Measurements from ENCODE around the gene PIGU.
"Not testable (repeated sequence)": the region's sequence is repeated elsewhere in the genome, so short reads cannot be mapped to it uniquely, and the experiment has no call there.

PIGU gene

DNA sequence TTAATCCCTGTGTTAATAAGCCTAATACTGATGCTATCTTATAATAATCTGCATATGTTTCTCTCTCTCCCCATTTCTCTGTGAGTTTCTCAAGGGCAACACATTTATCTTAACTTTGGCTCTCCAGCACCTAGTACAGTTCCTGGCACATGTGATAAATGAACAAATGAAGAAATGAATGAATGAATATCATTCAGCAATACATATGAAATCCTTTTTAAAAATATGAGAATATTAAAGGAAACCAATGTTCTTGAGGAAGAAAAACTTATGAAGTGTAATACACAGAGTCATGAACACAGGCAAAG is 55.9 kb downstream of the PIGU start:
- DNase-seq = no peak

DNA sequence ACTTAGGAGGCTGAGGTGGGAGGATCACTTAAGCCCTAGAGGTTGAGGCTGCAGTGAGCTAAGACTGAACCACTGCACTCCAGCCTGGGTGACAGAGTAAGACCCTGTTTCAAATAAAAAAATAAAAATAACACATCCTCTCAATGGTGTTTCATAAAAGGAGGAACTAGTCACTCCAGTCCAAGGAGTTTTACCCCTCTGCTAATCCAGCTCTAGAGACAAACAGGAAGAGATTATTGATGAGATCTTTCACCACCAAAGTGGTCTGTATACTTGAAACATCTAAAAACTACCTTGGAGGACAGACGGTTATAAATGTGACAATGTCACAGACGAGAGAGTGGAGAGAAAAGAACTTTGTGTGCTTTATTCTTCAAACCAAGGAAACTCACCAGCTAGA is 58.2 kb downstream of the PIGU start:
- no peak for DNase-seq

DNA sequence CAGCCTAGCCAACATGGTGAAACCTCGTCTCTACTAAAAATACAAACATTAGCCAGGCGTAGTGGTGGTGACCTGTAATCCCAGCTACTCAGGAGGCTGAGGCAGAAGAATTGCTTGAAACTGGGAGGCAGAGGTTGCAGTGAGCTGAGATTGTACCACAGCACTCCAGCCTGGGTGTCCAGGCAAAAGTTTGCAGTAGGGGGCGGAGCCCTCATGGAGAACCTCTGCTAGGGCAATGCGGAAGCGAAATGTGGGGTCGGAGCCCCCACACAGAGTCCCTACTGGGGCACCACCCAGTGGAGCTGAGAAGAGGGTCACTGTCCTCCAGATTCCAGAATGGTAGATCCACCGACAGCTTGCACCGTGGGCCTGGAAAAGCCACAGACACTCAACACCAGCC is 60.0 kb downstream of the PIGU start:
- not testable (repeated sequence) for DNase-seq

DNA sequence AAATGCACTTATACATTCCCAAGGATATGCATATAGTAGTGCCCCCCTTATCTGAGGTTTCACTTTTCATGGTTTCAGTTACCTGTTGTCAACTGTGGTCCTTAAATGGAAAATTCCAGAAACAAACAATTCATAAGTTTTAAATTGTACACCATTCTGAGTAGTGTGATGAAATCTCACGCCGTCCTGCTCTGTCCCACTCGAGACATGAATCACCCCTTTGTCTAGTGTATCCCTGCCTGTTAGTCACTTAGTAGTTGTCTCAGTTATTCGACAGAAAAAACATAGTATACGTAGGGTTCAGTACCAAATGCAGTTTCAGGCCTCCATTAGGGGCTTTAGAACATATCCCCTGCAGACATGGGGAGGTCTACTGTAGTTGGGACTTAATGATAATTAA is 61.4 kb downstream of the PIGU start:
- no peak for DNase-seq

DNA sequence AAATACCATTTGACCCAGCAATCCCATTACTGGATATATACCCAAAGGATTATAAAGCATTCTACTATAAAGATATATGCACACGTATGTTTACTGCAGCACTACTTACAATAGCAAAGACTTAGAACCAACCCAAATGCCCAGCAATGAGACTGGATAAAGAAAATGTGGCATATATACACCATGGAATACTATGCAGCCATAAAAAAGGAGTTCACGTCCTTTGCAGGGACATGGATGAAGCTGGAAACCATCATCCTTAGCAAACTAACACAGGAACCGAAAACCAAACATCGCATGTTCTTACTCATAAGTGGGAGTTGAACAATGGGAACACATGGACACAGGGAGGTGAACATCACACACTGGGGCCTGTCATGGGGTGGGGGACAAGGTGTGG is 64.9 kb downstream of the PIGU start:
- not testable (repeated sequence) for DNase-seq

DNA sequence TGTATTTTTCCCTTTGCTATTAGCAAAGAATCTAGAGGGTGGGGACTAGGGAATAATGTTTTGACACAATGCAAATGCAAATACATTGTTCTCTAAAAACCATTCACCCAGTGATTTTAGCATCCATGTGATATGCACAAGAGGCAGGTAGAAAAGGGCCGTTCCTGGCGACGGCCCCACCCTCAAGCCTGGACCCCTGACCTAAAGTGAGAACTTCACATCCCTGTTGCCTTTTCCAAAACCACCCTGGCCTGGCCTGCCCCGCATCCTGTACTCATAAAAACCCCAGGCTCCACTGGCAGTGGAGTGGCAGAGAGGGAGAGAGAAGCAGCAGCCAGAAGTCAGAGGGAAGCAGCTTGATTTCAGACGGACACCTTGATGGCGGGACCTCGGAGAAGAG is 69.8 kb downstream of the PIGU start:
- DNase-seq = no peak

DNA sequence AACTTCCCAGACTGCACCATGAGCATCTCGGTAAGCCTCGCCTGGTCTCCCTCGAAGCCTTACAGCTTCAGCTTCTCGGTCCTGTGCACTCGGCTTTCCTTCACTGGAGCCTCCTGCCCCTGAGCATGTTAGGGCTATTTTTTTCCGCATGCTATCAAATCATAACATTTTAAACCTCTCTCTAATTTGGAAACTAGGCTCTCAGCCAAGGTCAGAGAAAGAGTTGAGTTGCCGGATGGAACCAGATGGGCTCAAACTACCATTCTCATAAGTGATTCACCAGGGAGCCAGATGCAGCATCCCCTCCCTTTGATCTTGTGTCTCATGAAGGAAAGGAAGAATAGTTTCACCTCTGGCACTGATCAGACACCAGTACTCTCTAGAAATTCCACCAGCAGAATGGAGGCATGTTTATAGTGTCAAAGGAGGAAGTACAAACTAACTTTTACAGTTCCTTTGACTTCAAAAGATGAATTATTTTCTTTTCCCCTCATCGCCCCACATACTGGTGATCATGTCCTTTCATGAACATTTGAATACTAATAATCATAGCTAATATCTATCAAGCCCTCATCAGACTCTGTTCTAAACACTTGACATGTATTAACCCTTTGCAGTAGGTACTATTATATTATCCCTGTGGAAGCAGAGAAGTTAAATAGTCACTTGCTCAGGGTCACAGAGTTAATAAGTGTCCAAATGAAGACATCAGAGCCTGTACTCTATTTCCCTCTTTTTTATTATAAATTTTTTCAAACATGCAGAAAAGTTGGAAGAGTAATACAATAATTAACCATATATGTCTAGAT is 71.7 kb downstream of the PIGU start:
- no peak for DNase-seq

DNA sequence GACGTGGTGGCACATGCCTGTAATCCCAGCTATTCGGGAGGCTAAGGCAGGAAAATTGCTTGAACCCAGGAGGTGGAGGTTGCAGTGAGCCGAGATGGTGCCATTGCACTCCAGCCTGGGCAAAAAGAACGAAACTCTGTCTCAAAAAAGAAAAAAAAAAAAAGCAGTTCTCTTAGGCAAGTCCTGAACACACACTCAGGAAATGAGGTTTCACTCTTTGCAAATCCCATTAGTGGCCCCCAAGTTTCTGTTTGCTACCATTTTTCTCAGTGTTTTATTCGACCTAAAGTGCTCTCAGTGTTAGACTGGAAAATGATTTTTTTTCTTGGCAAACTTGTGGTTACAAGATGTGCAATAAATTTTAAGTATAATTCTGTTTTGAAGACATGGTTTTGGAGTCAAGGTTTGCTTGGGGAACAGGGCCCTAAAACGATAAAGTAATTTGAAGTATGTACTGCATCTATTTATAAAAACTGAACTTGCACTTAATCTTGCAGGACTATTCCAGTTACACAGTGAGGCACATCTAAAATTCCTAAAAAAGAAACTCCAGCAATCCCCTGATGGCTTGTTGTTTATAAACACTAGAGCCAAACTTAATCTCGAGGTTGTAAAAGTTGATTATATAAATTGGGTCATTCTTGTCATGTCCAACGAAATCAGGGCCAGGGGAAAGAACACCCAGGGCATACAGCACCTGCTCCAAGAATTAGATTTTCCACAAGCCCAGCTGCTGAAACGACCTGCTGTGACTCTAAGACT is 75.8 kb downstream of the PIGU start:
- DNase-seq = no peak

DNA sequence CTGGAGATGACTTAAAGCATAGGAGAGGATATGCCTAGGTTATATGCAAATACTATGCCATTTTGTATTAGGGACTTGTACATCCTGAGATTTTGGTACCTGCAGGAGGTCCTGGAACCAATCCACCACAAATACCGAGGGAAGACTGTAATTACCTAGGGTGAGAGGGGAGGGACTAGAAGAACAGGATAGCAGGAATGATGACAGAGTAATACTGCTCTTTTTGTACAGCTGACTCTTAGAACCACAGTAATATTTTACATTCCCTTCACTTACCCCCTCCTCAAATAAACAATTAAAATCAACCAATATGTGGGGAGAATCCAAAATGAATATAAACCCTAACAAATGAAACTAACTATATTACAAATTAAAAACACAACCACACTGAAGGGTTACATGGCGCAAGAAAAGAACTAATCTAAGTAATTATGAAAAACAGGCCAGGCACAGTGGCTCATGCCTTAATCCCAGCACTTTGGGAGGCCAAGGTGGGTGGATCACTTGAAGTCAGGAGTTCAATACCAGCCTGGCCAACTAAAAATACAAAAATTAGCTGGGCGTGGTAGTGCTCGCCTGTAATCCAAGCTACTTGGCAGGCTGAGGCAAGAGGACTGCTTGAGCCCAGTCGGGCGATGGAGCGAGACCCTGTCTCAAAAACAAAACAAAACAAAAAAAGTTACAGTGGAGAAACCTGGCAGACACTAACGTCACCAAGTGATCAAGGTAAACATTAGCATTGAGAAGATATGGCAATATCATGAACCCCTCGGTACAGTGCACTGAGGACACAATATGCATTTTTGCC is 81.3 kb downstream of the PIGU start:
- DNase-seq = no peak

DNA sequence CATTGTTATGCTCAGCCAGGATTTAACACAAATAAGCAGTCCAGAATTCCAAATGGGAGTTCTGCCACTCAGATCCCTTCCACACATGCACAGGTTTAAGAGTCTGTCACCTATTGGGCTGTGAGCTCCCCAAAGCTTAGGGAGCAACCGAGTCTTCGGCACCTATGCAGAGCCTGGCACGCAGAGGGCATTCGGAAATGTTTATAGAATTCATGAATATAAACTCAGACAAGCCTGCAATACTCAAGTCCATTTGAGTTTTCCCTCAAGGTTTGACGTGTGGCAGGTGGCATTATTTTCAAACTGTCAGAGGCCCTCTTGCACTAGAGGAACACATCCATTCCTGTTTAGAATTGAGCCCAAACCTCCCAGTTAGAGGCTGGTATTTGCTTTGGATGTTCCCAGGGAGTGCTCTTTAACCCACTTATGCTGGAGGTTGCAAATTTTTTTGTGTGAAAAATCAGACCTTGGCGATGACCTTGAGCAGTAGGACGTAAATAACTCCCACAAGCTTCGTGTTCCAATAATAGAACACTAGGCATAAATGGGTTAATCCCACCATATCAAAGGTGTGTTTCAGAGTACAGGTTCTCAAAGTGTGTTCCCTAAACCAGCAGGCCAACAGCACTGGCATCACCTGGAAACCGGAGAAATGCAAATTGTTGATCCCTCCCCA is 90.3 kb downstream of the PIGU start:
- DNase-seq = no peak

DNA sequence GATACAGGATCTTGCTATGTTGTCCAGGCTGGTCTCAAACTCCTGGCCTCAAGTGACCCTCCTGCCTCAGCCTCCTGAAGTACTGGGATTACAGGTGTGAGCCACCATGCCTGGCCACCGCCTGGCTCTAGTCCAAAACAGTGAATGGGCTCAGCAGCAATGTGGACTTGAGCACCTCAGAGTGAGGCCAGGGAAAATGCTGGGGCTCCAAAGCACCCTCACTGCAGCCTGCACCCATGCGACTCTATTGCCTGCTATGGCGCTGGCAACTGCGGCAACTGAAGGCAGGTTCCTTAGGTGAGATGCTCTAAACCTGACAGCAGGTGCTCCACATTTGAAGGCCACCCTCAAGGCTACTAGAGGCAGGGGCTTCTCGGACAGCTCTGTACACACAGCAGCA is 91.9 kb downstream of the PIGU start:
- no peak for DNase-seq

DNA sequence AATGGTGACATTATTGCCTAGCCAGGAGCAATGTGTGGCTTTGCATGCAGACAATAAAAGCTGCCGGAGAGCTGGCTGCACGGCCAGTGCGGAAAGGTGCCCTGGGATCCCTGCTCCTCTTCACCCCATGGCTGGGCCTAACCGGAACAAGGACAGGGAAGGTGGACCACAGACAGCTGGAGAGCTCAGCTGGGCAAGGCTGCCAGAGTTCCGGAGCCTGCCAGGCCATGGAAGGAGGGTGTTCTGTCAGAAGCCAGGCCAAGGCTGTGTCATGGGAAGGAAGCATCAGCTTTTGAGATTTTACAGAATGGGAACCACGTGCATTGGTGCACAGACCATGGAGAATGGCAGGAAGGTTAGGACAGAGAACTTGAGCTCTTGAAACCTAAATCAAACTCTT is 93.3 kb downstream of the PIGU start:
- DNase-seq = no peak

DNA sequence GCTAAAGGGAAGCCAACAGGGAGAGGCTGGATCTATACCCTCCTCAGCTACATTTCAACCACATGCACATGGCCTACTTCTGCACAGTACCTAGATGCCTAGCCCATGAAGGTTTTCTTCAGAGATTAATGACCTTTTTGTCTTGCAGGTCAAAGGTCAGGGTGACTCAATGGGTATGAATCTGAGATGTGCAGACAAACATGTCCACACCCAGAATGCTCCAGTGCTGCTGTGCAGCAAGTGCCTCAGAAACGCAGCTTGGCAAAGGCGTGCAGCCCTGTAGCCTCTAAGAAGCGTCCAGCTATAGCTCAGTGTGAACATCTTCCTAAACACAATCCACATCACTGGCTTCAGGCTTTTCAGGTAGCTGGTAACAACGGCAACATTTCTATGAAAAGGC is 94.0 kb downstream of the PIGU start:
- no peak for DNase-seq

DNA sequence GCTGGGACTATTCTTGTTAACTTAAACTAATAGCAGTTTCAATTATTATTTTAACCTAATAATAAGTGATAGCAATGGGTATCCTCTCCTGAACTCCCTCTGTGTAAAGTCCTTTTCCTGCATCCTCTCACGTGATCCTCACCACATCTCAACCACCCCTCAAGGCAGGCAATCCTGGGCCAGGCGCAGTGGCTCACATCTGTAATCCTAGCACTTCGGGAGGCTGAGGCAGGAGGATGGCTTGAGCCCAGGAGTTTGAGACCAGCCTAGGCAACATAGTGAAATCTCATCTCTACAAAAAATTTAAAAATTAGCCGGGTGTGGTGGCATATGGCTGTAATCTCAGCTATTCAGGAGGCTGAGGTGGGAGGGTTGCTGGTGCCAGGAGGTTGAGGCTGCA is 94.7 kb downstream of the PIGU start:
- DNase-seq = no peak

DNA sequence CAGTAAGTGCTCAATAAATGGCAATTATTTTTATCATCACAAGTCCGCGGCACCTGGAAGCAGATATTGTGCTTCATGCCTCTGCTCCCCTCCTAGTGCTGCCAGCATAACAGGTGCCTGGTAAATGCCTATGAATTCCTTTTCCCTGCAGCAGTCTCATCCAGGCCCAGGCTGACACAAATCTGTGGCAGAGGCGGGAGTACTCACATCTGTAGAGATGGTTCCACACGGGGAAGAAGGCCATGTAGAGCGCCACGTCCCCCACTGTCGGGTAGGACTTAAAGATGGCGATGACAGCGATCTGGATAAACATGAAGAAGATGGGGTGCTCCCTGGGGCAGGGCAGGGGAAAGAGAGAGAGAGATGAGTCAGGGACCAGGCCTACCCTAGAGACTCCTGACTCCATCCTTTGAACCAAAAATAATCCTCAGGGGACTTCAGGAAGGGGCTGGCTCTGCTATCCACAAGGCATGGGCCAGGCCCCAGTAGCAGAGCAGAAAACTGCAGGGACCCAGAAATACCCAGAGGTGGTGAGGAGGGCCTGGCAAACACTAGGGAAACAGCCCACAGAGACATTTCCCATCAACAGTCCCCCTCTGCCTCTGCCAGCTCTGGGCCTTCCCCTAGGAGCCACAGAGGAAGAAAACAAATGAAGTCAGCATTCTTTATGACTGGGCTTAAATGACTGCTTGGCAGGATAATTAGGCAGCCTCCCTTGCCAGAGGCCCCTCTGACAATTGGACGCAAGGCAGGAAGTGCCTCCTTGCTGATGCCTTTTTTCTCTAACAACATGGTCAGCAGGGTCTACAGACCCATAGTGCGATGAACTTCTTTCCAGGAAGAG is 95.3 kb downstream of the PIGU start:
- DNase-seq = peak; percentile 58

DNA sequence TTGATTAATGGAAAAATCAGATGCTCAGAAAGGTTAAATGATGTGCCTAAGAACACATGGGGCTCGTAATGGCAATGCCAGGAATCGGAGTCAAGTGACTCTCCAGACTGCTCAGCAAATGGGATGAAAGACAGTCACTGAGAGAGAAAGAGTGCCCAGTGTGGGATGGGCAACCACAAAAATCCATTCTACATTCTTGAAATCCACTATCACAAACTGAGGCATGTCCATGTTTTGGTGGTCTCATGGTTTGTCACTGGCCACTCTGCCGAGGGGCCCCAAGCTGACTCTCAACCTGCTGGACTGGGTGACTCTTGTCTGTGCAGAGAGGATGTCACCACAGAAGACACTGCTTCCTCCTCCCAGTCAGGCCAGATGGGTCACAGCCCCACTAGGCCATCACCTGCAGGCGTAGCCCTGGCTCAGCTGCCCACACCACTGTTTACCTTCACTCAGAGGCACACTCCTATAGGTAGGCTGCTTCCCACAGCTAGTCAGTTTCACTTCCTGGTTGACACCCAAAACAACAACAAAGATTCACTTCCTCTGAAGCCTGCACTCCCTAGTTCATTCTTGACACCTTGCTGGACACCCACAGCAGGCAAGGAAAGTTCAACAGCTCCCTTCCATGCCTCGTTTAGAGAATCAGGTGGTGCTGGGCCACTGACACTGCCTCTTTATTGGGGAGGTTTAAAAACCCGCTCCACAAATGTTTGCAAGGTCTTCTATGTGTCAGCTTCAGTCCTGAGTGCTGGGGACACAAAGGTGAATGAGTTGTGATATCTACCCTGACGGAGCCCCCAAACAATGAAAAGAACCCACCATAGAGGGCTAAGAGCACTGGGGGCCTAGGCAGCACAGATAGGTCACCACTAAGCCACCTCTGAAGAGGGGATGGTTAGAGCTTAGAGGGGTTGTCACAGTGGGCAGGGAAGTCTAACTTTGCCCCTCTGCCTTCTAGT is 96.6 kb downstream of the PIGU start:
- DNase-seq = no peak

DNA sequence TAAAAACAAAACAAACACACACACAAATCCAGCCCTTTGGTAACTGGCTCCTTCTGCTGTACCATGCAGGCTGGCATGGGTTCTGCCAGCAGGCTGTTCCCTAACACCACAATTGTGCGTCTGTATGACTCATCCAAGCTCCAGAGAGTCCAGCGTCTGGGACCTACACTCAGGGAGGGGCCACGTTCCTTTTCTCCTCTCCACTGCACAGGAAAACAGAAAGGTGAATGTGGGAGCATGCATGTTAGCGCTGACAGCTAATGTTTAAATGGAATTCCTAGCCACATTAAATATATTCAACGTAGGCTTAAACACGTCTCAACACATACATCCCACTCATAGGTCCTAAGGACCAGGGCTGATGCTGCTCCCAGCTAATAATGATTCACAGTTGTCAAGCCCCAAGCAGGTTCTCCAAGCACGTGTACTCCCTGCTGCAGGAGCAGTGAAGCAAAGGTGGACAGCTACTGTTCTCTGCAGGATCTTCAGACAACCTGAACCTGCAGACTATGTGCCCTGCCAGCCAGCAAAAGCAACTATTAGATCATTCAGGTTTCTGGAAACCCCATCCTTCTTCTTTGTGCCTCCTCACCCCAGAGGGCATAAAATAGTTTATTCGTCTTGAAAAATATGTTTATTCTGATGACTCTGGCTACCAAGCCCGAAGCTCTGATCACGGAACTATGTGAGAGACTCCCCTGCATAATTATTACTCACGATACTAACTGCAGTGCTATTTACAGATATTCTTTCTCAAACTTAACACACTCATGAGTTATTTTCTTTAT is 97.5 kb downstream of the PIGU start:
- no peak for DNase-seq

DNA sequence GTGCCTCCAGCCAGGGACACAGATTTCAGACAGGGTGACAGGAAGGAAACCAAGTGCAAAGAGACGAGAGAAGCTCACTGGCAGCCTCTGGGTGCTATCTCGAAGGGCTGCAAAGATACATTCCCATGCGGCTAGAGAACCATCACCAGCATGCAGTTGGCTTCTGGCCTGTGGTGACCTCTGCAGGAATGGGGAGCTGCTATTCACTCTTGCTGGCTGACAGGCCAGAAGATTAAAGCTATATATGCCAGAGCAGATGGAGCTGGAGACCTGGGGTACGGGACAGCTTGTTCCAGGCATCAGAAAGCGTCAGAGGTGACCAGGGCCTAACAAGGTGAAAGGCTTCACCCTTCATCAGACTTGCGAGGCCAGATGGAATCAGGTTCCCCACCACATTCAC is 98.4 kb downstream of the PIGU start:
- no peak for DNase-seq

DNA sequence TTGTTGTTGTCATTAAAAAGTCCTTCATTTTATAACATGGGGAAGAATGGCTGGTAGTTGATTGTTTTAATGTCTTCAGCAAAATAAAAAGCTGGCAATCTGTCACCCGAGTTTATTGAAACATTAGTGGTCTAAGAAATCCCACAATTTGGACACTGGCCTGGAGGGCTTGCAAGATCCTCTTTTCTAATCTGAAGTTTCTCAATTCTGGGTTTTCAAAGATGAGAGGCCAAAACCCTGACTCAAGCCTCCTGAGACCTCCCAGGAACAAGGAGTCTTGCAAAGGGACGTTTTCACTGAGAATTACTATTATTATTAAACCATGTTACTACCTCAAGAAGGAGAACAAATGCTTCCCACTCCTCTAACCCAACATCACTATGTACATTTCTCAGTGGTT is 98.9 kb downstream of the PIGU start:
- no peak for DNase-seq

DNA sequence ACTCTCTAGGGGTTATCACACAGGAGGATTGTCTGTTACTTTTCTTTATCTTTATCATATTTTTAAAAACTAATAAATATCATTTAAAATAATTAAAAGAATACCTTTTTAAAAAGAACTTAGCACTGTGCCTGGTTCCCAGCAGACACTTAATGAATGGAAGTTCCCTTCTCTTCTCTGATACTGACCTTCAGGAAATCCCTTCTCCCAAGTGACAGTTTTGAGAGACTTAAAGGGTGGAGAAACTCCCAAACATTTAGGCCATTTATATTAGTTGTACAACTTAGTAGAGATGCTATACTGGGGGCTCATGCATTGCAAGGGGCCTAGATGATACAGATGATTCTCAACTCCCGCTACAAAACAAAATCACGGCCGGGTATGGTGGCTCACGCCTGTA is 99.8 kb downstream of the PIGU start:
- no peak for DNase-seq
